Epidermal melanocyte (primary cell): ENCODE results near the gene NLRP3.

Source experiments
- DNase-seq: peaks from one replicate; pipeline ENCODE4 v3.0.0; 2011; ENCODE audit warnings: low spot score; ENCODE audit not compliant: insufficient read length

The NLRP3 gene

DNA sequence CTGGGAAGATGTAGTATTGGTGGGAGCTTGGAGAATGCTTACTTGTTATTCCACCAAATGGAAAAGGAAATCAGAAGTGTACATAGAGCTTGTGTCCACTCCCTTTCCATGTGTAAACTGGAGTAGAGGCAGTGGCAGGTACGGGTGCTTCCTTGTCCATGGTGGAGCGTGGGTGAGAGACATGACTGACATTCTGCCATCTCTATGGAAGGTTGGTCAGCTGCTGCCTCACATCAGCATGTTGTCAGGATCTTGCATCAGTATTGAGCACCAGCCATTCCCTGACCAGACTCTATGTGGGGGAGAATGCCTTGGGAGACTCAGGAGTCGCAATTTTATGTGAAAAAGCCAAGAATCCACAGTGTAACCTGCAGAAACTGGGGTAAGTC is 19.8 kb downstream of the NLRP3 start:
- DNase-seq, result no peak

- no peak for DNase-seq
Observed at GRCh38 chr1:247437551-247438505, 21.9 kb downstream of the NLRP3 start.

- no peak for DNase-seq
Observed at GRCh38 chr1:247440001-247440620, 24.1 kb downstream of the NLRP3 start.

GRCh38 chr1:247441606-247442005 is 25.6 kb downstream of the NLRP3 start:
- no peak for DNase-seq

GRCh38 chr1:247442164-247442563 is 26.2 kb downstream of the NLRP3 start:
- no peak for DNase-seq

DNA sequence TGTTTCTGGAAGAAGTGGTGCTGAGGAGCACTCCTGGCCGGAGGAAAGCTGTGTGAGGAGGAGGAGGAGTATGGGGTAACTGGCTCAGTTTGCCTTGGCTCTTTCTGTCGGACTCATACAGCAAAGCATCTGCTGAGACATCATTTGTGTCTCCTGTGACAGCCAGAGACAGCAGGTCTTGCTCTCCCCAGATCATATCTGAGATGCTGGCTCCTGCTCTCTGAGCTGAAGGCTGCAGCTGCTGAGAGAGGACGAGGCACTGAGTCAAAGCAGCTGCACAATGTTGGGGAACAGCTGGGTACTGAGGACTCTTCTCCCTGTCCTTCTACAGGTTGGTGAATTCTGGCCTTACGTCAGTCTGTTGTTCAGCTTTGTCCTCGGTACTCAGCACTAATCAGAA is 27.7 kb downstream of the NLRP3 start:
- DNase-seq, result no peak

- DNase-seq, result no peak
Observed at GRCh38 chr1:247444571-247444970, 28.6 kb downstream of the NLRP3 start.

DNA sequence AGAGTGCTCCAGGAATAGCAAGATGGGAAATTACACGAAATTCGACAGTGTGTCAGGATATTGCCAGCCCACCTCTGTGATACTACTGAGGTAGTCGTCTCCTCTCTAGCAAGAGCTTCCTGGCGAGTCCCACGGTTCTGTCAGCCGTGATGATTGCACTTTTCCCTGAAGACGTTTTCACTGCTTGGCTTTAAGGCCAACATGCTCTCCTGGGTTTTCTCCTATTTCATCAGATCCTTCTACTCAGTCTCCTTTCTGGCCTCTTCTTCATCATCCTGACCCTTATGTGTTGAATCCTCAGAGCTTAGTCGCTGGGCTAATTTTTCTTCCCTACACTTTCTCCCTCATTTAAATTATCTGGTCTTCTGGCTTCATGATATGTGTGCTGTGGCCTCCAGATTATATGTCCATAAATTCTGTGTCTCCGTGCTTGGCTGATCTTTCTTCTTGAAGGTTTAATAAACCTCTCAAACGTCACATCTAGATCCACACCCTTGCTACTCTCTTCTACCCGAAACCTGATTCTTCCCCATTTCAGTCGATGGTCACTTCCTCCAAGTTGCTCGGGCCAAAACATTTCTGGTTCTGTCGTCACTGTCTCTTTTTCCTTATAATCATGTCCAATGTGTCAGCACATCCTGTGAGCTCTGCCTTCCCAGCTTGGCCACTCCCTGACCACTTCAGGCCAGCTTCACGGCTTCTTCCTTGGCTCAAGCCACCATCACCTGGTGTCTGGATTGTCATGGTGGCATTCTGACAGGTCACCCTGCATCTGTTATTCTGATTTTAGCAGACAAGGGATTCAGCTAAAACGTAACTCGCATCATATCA is 29.8 kb downstream of the NLRP3 start:
- DNase-seq, result no peak

- no peak for DNase-seq
Observed at GRCh38 chr1:247447162-247447909, 31.4 kb downstream of the NLRP3 start.

DNA sequence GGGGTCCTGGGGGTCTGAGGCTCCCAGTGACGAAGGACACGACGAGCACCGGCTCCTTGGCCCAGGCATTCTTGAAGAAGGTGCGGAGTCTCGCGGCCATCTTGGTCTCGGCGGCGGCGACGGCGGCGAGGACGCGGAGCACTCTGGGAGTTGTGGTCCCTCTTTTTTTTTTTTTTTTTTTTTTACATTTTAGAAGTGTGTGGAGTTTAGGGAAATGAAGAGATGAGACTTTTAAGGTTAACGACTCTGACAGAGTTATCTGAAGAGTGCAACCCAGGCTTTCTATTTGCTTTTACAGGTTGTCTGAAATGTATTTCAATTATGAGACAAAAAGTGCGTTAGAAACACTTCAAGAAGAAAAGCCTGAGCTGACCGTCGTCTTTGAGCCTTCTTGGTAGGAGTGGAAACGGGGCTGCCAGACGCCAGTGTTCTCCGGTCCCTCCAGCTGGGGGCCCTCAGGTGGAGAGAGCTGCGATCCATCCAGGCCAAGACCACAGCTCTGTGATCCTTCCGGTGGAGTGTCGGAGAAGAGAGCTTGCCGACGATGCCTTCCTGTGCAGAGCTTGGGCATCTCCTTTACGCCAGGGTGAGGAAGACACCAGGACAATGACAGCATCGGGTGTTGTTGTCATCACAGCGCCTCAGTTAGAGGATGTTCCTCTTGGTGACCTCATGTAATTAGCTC is 32.3 kb downstream of the NLRP3 start:
- DNase-seq, result no peak

GRCh38 chr1:247451388-247452010 is 35.5 kb downstream of the NLRP3 start:
- DNase-seq, result no peak

DNA sequence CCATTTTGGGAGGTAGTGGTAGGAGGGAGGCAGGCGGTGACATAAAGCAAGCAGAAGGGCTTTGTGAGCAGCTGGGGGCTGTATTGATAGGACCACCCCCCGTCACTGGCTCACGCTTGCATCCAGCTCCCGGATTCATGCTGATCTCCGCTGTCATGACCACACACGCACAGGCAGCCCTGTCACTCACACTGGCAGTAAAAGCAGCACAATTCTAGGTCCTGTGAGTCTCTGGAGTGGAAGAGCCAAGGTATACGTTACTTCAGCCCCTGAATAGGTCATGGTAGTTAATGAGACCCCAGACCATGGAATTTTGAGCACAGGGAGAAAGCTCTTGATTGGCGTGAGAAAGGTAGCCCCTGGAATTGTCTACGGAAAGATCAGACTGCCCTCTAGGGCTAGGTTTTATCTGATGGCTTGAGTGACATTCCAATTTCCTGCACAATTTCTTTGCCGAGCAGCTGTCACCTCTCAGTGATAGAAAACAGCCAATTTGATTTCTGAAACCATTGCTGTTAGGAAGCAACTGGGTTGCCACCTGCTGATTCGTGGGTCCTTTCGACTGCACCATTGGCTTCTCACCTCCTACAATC is 36.6 kb downstream of the NLRP3 start:
- DNase-seq, result no peak

DNA sequence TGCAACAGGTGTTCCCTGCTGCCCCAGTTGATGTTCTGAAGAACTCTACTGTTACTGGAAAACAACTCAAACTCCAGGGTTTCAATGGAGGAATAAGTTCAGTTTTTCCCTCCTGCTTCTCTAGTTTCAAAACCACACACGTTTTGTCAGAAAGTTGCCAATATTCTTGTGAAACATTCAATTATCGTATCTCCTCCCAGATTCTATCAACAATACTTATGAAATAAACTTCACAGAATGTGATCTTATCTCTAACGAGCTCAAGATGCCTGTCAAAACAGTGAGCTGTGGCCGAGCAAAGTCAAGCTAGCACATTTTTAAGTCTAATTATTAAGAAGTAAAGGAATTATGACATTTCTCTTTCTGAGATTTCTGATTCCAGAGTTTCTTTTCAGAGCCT is 37.3 kb downstream of the NLRP3 start:
- no peak for DNase-seq

DNA sequence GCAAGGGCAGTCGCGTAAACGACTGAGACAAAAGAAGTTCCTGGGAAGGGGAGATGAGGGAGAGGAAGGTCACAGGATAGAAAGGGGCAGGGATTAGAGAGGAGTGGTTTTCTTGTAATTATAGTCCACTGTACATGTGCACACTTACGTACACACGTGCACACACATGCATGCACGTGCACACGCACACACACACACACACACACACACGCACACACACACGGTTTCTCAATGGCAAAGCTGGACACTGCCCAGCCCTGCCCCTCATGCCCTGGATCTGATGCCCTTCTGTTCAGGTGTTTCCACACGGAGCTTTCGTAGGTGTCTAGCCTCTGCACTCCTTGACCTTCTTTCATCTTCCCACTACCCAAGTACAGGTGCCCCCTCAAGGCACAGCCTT is 38.0 kb downstream of the NLRP3 start:
- DNase-seq, result no peak

GRCh38 chr1:247456021-247456420 is 40.0 kb downstream of the NLRP3 start:
- no peak for DNase-seq

DNA sequence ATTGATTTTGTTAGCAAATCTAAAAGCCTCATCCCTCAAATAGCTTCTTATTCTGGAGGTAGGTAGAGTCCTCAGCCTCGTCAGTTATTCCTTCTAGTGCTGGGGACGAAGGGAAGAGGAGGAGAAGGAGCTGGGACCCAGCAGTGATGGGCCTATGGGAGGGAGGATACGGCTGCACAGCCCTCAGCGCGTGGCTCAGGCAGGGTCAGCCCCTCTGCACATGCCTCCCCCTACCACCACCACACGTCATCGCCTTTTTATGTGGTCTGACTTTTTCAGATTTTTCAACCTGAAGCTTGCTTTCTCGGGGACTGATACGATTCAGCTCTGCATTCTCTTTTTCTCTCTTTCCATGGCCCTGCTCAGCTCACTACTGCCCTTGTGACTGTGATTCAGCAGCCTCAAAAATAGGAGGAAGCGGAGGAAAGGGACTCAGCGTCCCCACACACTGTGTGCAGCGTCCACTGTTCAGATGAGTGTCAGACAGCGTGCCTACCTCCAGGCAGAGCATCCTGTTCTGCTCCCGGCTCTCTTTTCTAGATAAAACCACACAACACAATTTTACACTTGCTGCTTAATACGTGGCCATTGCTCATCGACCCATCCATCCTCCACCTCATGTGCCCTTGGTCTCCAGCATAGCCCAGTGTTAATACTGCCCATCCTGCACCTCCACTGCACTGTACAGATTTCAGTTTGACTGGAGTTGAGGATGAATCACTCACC is 41.1 kb downstream of the NLRP3 start:
- no peak for DNase-seq

DNA sequence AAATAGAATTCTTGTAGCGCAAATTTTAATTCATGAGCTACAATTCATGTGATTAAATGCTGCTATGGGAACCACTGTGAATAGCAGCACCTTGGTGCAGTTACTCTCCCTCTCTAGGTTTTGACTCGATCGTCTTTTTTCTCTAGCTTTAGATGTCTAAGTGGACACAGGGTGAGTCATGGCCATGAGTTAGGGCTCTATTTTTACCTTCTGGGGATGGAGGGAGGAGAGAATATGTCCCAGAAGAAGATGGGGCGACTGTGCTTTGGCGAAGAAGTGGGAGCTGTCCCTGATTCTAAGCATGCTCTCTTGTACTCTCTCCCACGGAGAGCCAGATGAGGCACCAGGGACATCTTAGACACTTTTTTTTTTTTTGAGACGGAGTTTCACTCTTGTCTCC is 43.5 kb downstream of the NLRP3 start:
- no peak for DNase-seq

- no peak for DNase-seq
Observed at GRCh38 chr1:247465796-247466195, 49.8 kb downstream of the NLRP3 start.

GRCh38 chr1:247467129-247467528 is 51.2 kb downstream of the NLRP3 start:
- no peak for DNase-seq
